H1 (cell line): ENCODE measurements around the gene LIG1. TPM values are rescaled to one million over a fixed set of nuclear protein-coding genes. Genes with fewer than 3 reads are reported as not detected.

Experiments used
- CBX5 ChIP-seq: fragments of 300-800, 300-1000 bp; sonication (generic); IDR thresholded peaks from 2 replicates; pipeline ENCODE4 v1.7.1; 2016; ENCODE audit warnings: antibody characterized with exemption, low read length, low read depth
- CEBPB ChIP-seq: IDR thresholded peaks from 2 replicates; pipeline ENCODE4 v1.6.1; 2012; ENCODE audit warnings: low read depth, low read length
- GABPA ChIP-seq: IDR thresholded peaks from 2 replicates; pipeline ENCODE4 v1.6.1; 2011; ENCODE audit warnings: mild to moderate bottlenecking, low read length, moderate library complexity, borderline replicate concordance; ENCODE audit not compliant: insufficient read depth
- MAFK ChIP-seq: IDR thresholded peaks from 2 replicates; pipeline ENCODE4 v1.6.1; 2012; ENCODE audit warnings: low read depth, mild to moderate bottlenecking, improper control_type of control experiment, low read length
- polyA plus RNA-seq, 7 experiments: library from polyadenylated mRNA; depleted of rRNA in 3 of 7; stranded (reverse) in 5 of 7; unstranded in 2 of 7; fragments of >200 nt in 5 of 7; fragments of 200-250 nt in 2 of 7; gene quantifications; 1 replicate in 5 of 7; 2 replicates in 1 of 7; 4 replicates in 1 of 7; pipeline versions ENCODE4 v1.2.1 to v1.2.3, GENCODE V29; 2011 to 2013; ENCODE audit warnings: missing spikeins in 2 of 7, mixed read lengths in 2 of 7
- total RNA-seq: library from RNA; stranded (reverse); fragmentation: NEBNext Ultra II Directional; extraction: Animal tissue kit (Norgen Biotek cat#: 25700); gene quantifications from 2 replicates; pipeline ENCODE4 v1.2.1, GENCODE V29; 2021
- TF ChIP-seq, protein P1 (sequence below): IDR thresholded peaks from 2 replicates; pipeline ENCODE4 v1.6.1; 2012; ENCODE audit warnings: inconsistent platforms

The LIG1 gene
- total and polyA plus RNA-seq, 2 of the 8 experiments (the other 6 are each of a cell fraction or from before 2014, with no cell fraction given), result 67.6 to 113 TPM

DNA sequence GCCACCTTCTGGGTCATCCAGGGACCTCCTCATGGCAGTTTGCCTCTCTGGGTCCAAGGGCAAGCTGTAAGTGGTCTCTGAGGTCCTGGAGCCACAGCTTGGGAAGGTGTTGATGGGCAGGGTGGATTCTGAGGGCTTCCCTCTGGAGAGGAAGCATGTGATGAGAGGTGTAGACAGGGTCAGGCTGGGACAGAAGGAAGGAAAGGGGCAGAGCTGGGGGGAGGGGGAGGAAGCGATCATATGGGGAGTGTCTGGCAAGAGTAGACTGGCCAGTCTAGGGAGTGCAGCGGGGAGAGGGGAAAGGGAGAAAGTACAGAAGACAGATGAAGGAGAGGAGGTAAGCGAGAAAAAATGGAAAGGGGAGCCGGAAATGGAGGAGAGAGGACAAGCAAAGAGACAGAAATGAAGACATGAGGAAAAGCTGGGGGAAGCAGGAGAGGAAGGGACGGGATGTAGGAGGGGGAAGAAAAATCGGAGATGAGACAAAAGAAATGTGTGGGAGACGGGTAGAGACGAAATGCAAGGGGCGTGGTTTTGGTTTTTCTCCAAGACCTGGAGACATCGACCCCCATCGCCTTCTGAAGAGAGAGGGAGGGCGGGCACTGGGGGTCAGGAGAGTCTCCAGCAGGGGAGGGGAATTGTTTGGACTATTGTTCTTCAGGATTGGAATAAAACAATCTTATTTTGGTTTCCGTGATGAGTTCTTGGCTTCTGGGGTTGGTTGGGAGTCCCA, 27.0 kb upstream of the LIG1 start (continued):
- no peak for TF ChIP-seq GABPA
- TF ChIP-seq, protein P1, sequence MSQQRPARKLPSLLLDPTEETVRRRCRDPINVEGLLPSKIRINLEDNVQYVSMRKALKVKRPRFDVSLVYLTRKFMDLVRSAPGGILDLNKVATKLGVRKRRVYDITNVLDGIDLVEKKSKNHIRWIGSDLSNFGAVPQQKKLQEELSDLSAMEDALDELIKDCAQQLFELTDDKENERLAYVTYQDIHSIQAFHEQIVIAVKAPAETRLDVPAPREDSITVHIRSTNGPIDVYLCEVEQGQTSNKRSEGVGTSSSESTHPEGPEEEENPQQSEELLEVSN, result no peak
- no peak for TF ChIP-seq CBX5
- TF ChIP-seq CEBPB, result no peak
- TF ChIP-seq MAFK, result no peak
